ENCODE measurements around the gene SCRN1. TPM values are rescaled to one million over a fixed set of nuclear protein-coding genes. Genes with fewer than 3 reads are reported as not detected.

The SCRN1 gene
- total and polyA plus RNA-seq, 2 of the 4 experiments (the other 2 are of a cell fraction) = 57.1 to 124 TPM

- no peak overlapping the region for H4K8ac ChIP-seq (ENCODE audit: low read depth in 2 of 2, low read length in 2 of 2)
- H3K4ac ChIP-seq (ENCODE audit: low read depth, low read length) = no peak overlapping the region
- H3K9me3 ChIP-seq (ENCODE audit: control insufficient read depth, insufficient read depth, low read length) = peaks cover 6% of the 10 kb centered on the region
- H4K91ac ChIP-seq (ENCODE audit: insufficient read depth, low read depth, low read length) = no peak overlapping the region
- H2AFZ ChIP-seq (replicated peaks; ENCODE audit: low read length, poor library complexity) = no peak overlapping the region
- no peak overlapping the region for H3K56ac ChIP-seq (ENCODE audit: extremely low read depth, insufficient read depth, low read length)
- H4K5ac ChIP-seq (ENCODE audit: low read depth, low read length) = no peak overlapping the region
- peaks cover 1% of the 10 kb centered on the region; the same call in 1 of the 2 replicates for H3K4me1 ChIP-seq (ENCODE audit: control insufficient read depth, insufficient read depth, low read length)
- no TSS peak for BruUV-seq (replicated peaks)
- in situ Hi-C loops (cut with MboI; ENCODE audit: low sequenced_read_pairs) = no loop called here
- peaks cover 0 to 9% of the 10 kb centered on the region in 2 experiments; a peak in 2 of 4 replicates for H3K79me1 ChIP-seq (ENCODE audit: low read depth in 1 of 2, low read length in 2 of 2)
- no peak overlapping the region for H2BK120ac ChIP-seq (ENCODE audit: low read depth, low read length)
- H3K4me2 ChIP-seq (ENCODE audit: low read depth, low read length) = no peak overlapping the region
- intact Hi-C loops (cut with micrococcal nuclease) = no loop called here
- no peaks in the 10 kb centered on the region for H3K36me3 ChIP-seq (ENCODE audit: control insufficient read depth, insufficient read depth, low read length)
- DNase-seq = peak; percentile 6
- no peak overlapping the region for H2AK5ac ChIP-seq (ENCODE audit: low read depth, low read length)
- TF ChIP-seq CTCF (conservative IDR thresholded peaks at IDR 0.05; ENCODE audit: low read depth, low read length) (no peak), CHD1 (IDR thresholded peaks at IDR 0.05; ENCODE audit: low read depth, low read length) (no peak), RAD21 (IDR thresholded peaks at IDR 0.05; ENCODE audit: low read length) (no peak), MAZ (IDR thresholded peaks at IDR 0.05; ENCODE audit: borderline replicate concordance, low read depth, low read length) (no peak), BHLHE40 (IDR thresholded peaks at IDR 0.05; ENCODE audit: low read depth, low read length) (no peak), MAFK (IDR thresholded peaks at IDR 0.05; ENCODE audit: low read depth, low read length) (no peak), FOS (IDR thresholded peaks at IDR 0.05; ENCODE audit: low read depth, low read length) (no peak), RCOR1 (IDR thresholded peaks at IDR 0.05; ENCODE audit: insufficient replicate concordance, low read length) (no peak)
- ATAC-seq (ENCODE audit: low read depth) = peak; percentile 29; the same call in 1 of the 2 replicates
- H2AK9ac ChIP-seq (replicated peaks; ENCODE audit: low read depth, low read length, poor library complexity) = no peak overlapping the region
- H2BK5ac ChIP-seq (ENCODE audit: low read depth, low read length, poor library complexity, severe bottlenecking) = no peak overlapping the region
- no peak overlapping the region for H3K14ac ChIP-seq (replicated peaks; ENCODE audit: low read depth, low read length)
- no peak overlapping the region for H2BK20ac ChIP-seq (ENCODE audit: low read depth, low read length)
- H3K27ac ChIP-seq (ENCODE audit: insufficient read depth, low read length) = no peak overlapping the region
- H3K4me3 ChIP-seq (ENCODE audit: insufficient read depth, low read depth, low read length) = no peak overlapping the region
- no peak overlapping the region for H3K23ac ChIP-seq (ENCODE audit: low read depth, low read length)
- H2BK15ac ChIP-seq (ENCODE audit: low read depth, low read length) = no peak overlapping the region
- no peak overlapping the region for H3K9ac ChIP-seq (ENCODE audit: low read depth, low read length)
- no peaks in the 10 kb centered on the region for H3K27me3 ChIP-seq (ENCODE audit: control insufficient read depth, insufficient read depth, low read length)
- ChIA-PET POLR2A (ENCODE audit: unreplicated experiment) (no interaction called here), CTCF (no interaction called here)
- H4K20me1 ChIP-seq (ENCODE audit: insufficient read depth, low read length) = no peaks in the 10 kb centered on the region
- dilution Hi-C loops (cut with HindIII; ENCODE audit: low sequenced_read_pairs, unreplicated experiment) = no loop called here
- H3K9me1 ChIP-seq (ENCODE audit: insufficient read depth, low read length) = no peaks in the 10 kb centered on the region
- no peak overlapping the region for H3K18ac ChIP-seq (ENCODE audit: low read depth, low read length)
Measured at GRCh38 chr7:29995652-29996051, 6.1 kb upstream of the SCRN1 start.

Data from IMR-90 (cell line).